ENCODE results near the gene NAA20. TPM values are rescaled to one million over a fixed set of nuclear protein-coding genes. Genes with fewer than 3 reads are reported as not detected.

The NAA20 gene
- polyA plus RNA-seq, 1 experiment, result 34.5 TPM

DNA sequence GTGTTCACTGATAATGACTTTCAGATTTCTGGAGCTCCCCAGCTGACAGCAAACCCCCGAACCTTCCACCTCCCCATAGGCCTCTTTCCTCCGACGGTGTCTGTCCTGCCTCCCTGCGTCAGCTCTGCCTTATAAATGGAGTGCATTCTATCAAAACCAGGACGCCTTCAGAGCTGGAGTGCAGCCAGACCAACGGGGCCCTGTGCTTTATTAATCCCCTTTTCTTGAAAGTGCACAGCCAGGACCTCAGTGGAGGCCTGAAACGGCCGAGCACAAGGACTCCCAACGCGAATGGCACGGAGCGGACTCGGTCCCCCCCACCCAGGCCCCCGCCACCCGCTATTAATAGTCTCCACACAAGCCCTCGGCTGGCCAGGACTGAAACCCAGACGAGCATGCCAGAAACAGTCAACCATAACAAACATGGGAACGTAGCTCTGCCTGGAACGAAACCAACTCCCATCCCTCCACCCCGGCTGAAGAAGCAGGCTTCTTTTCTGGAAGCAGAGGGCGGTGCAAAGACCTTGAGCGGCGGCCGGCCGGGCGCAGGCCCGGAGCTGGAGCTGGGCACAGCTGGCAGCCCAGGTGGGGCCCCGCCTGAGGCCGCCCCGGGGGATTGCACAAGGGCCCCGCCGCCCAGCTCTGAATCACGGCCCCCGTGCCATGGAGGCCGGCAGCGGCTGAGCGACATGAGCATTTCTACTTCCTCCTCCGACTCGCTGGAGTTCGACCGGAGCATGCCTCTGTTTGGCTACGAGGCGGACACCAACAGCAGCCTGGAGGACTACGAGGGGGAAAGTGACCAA, 42.3 kb upstream of the NAA20 start:
- peak; percentile 94 for DNase-seq (ENCODE audit: low read depth)
- H3K36me3 ChIP-seq (ENCODE audit: control insufficient read depth, insufficient read depth, low read length), result peaks cover 5% of the 10 kb centered on the region; the same call in 1 of the 2 replicates
- TF ChIP-seq CTCF (IDR thresholded peaks at IDR 0.05; ENCODE audit: insufficient read depth, low read depth, low read length), result peak; percentile 8; the same call in 1 of the 2 replicates
- H3K4me3 ChIP-seq (ENCODE audit: low read depth, low read length), result peak overlapping the region; percentile 82
- CTCF ChIA-PET, result interaction anchor here (0.9 to 5.0 kb wide), 6 partner anchors 9 to 281 kb away, joined by 3 to 39 read pairs (median 10); no protein-coding TSS in a partner anchor
- POLR2A ChIA-PET, result interaction anchor here (0.6 to 2.2 kb wide), 5 partner anchors 16 to 143 kb away, joined by 3 to 24 read pairs (median 3); no protein-coding TSS in a partner anchor
- no peaks in the 10 kb centered on the region for H3K27me3 ChIP-seq (ENCODE audit: control insufficient read depth, insufficient read depth, low read length)

- H3K27me3 ChIP-seq (ENCODE audit: control insufficient read depth, insufficient read depth, low read length), result no peaks in the 10 kb centered on the region
- DNase-seq (ENCODE audit: low read depth), result no peak
- ChIA-PET CTCF (interaction anchor here (0.9 to 5.0 kb wide), 6 partner anchors 10 to 282 kb away, joined by 3 to 39 read pairs (median 10); no protein-coding TSS in a partner anchor), POLR2A (interaction anchor here (0.6 to 2.2 kb wide), 3 partner anchors 16 to 144 kb away, joined by 3 to 24 read pairs (median 3); no protein-coding TSS in a partner anchor)
- peak overlapping the region; percentile 82 for H3K4me3 ChIP-seq (ENCODE audit: low read depth, low read length)
- no peak for TF ChIP-seq CTCF (IDR thresholded peaks at IDR 0.05; ENCODE audit: insufficient read depth, low read depth, low read length)
- H3K36me3 ChIP-seq (ENCODE audit: control insufficient read depth, insufficient read depth, low read length), result peaks cover 5% of the 10 kb centered on the region; the same call in 1 of the 2 replicates
Observed at GRCh38 chr20:19975436-19975799, 41.7 kb upstream of the NAA20 start.

GRCh38 chr20:19975901-19976300, 41.3 kb upstream of the NAA20 start:
- ChIA-PET POLR2A (interaction anchor here (1.2 to 2.2 kb wide), 2 partner anchors 15 to 17 kb away, joined by 3 to 24 read pairs; no protein-coding TSS in a partner anchor), CTCF (interaction anchor here (1.8 to 5.0 kb wide), 5 partner anchors 11 to 289 kb away, joined by 4 to 39 read pairs (median 11); no protein-coding TSS in a partner anchor)
- DNase-seq (ENCODE audit: low read depth), result no peak
- H3K4me3 ChIP-seq (ENCODE audit: low read depth, low read length), result peak overlapping the region; percentile 82
- H3K36me3 ChIP-seq (ENCODE audit: control insufficient read depth, insufficient read depth, low read length), result peaks cover 5% of the 10 kb centered on the region; the same call in 1 of the 2 replicates
- TF ChIP-seq CTCF (IDR thresholded peaks at IDR 0.05; ENCODE audit: insufficient read depth, low read depth, low read length), result no peak
- H3K27me3 ChIP-seq (ENCODE audit: control insufficient read depth, insufficient read depth, low read length), result no peaks in the 10 kb centered on the region

- H3K4me3 ChIP-seq (ENCODE audit: low read depth, low read length), result peak overlapping the region; percentile 82
- DNase-seq (ENCODE audit: low read depth), result peak; percentile 51
- CTCF ChIA-PET, result interaction anchor here (0.7 to 5.0 kb wide), 8 partner anchors 10 to 1831 kb away, joined by 4 to 39 read pairs (median 6); no protein-coding TSS in a partner anchor
- no peak for TF ChIP-seq CTCF (IDR thresholded peaks at IDR 0.05; ENCODE audit: insufficient read depth, low read depth, low read length)
- H3K27me3 ChIP-seq (ENCODE audit: control insufficient read depth, insufficient read depth, low read length), result no peaks in the 10 kb centered on the region
- peaks cover 2% of the 10 kb centered on the region; the same call in 1 of the 2 replicates for H3K36me3 ChIP-seq (ENCODE audit: control insufficient read depth, insufficient read depth, low read length)
- POLR2A ChIA-PET, result interaction anchor here (0.5 to 1.3 kb wide), 6 partner anchors 9 to 153 kb away, joined by 4 to 11 read pairs (median 4); partner anchors contain the start of gene NAA20
Observed at GRCh38 chr20:19976595-19977372, 40.4 kb upstream of the NAA20 start.

All from BJ (cell line).